Central memory CD8-positive, alpha-beta T cell (primary cell): ENCODE measurements around the gene HAGH.
A peak's percentile ranks its signal among the peaks of the same experiment; 100 is the strongest.
"Not testable (repeated sequence)": the region's sequence is repeated elsewhere in the genome, so short reads cannot be mapped to it uniquely, and the experiment has no call there.

Experiments used
- ATAC-seq: fragments of 150-1000 bp; cut with Tn5 transposase; replicated peaks from 2 replicates; pipeline ENCODE4 v1.10.0; 2022; ENCODE audit warnings: mild to moderate bottlenecking, moderate FRiP score, moderate number of reproducible peaks; ENCODE audit not compliant: poor library complexity, severe bottlenecking; ENCODE audit errors: extremely low read depth
- DNase-seq, 2 donors: peaks; one replicate each; pipeline ENCODE4 v3.0.0; 2021; ENCODE audit warnings: low spot score in 2 of 2
- H3K27ac Mint-ChIP-seq: one replicate; pipeline ENCODE4 v1.8.0; 2022; ENCODE audit warnings: low read depth, mild to moderate bottlenecking, moderate library complexity, mixed read lengths
- H3K27me3 Mint-ChIP-seq: one replicate; pipeline ENCODE4 v1.8.0; 2022; ENCODE audit warnings: mixed read lengths
- H3K36me3 Mint-ChIP-seq: one replicate; pipeline ENCODE4 v1.8.0; 2022; ENCODE audit warnings: mild to moderate bottlenecking, moderate library complexity, mixed read lengths; ENCODE audit not compliant: insufficient read depth
- H3K4me1 Mint-ChIP-seq: one replicate; pipeline ENCODE4 v1.8.0; 2022; ENCODE audit warnings: mixed read lengths
- H3K4me3 Mint-ChIP-seq: one replicate; pipeline ENCODE4 v1.8.0; 2022; ENCODE audit warnings: mild to moderate bottlenecking, moderate library complexity, mixed read lengths
- H3K9me3 Mint-ChIP-seq: one replicate; pipeline ENCODE4 v1.8.0; 2022; ENCODE audit warnings: mixed read lengths

The HAGH gene

DNA sequence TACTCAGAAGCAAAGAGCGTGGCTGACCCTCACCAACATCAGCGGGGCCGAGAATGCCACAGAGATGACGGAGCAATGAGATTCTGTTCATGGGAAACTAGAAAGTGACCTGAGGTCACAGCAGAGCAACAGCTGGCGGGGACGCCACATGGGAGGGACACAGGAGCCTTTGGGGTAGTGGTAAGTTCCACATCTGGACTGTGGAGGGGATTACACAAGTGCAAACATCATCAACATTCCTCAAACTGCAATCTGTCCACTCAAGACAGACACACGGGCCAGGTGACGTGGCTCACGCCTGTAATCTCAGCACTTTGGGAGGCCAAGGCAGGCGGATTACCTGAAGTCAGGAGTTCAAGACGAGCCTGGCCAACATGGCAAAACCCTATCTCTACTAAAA is 11.2 kb downstream of the HAGH start:
- ATAC-seq (no peak), DNase-seq (no peak)
- Mint-ChIP-seq H3K27me3 (no peaks in the 10 kb centered on the region), H3K4me1 (peaks cover 8% of the 10 kb centered on the region), H3K4me3 (no peak overlapping the region), H3K9me3 (no peaks in the 10 kb centered on the region), H3K27ac (no peak overlapping the region), H3K36me3 (peaks cover 40% of the 10 kb centered on the region)

- no peak for DNase-seq
- no peaks in the 10 kb centered on the region for H3K27me3 Mint-ChIP-seq
- peak overlapping the region; percentile 50 for H3K27ac Mint-ChIP-seq
- peaks cover 48% of the 10 kb centered on the region for H3K36me3 Mint-ChIP-seq
- no peak for ATAC-seq
- no peaks in the 10 kb centered on the region for H3K9me3 Mint-ChIP-seq
- peaks cover 8% of the 10 kb centered on the region for H3K4me1 Mint-ChIP-seq
- no peak overlapping the region for H3K4me3 Mint-ChIP-seq
Measured at GRCh38 chr16:1812732-1813163, 13.9 kb downstream of the HAGH start.

- peaks cover 47% of the 10 kb centered on the region for H3K36me3 Mint-ChIP-seq
- no peaks in the 10 kb centered on the region for H3K9me3 Mint-ChIP-seq
- no peaks in the 10 kb centered on the region for H3K27me3 Mint-ChIP-seq
- H3K4me3 Mint-ChIP-seq, result no peak overlapping the region
- peaks cover 8% of the 10 kb centered on the region for H3K4me1 Mint-ChIP-seq
- H3K27ac Mint-ChIP-seq, result no peak overlapping the region
- DNase-seq (no peak), ATAC-seq (no peak)
Measured at GRCh38 chr16:1810536-1810935, 16.1 kb downstream of the HAGH start.

GRCh38 chr16:1810106-1810505 is 16.5 kb downstream of the HAGH start:
- Mint-ChIP-seq H3K27me3 (no peaks in the 10 kb centered on the region), H3K36me3 (peaks cover 46% of the 10 kb centered on the region), H3K4me1 (peaks cover 8% of the 10 kb centered on the region), H3K4me3 (no peak overlapping the region), H3K9me3 (no peaks in the 10 kb centered on the region), H3K27ac (no peak overlapping the region)
- no peak for DNase-seq
- ATAC-seq, result no peak

DNA sequence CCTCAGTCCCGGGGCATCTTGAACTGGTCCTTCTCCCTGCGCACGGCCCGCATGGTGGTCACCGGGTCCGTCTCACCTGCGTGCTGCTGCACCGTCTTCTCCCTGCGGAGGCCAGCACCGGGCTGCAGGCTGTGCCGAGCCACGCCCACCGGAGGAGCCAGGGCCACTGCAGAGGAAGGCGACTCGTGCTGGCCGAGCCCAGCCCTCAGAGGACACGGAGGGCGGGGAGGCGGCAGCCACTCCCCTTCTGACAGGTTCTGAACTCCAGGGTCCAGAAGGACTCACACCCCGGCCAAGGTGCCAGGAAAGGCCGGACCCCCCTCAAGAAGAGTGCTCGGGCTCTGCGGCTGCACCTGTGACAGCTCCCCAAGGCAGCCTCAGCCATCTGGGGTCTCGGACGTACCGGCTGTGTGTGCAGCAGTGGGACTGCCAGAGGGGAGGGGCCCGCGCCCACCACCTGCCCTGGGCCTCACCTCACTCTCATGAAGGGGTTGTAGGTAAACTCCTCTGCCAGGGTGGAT is 17.3 kb downstream of the HAGH start:
- Mint-ChIP-seq H3K27me3 (no peaks in the 10 kb centered on the region), H3K27ac (no peak overlapping the region), H3K4me1 (peaks cover 8% of the 10 kb centered on the region), H3K4me3 (no peak overlapping the region), H3K36me3 (peaks cover 42% of the 10 kb centered on the region), H3K9me3 (no peaks in the 10 kb centered on the region)
- ATAC-seq, result no peak
- DNase-seq, result no peak

- Mint-ChIP-seq H3K9me3 (no peaks in the 10 kb centered on the region), H3K27ac (no peak overlapping the region), H3K4me3 (no peak overlapping the region), H3K4me1 (peaks cover 8% of the 10 kb centered on the region), H3K27me3 (no peaks in the 10 kb centered on the region), H3K36me3 (peaks cover 37% of the 10 kb centered on the region)
- DNase-seq (no peak), ATAC-seq (no peak)
Measured at GRCh38 chr16:1808691-1809090, 17.9 kb downstream of the HAGH start.

DNA sequence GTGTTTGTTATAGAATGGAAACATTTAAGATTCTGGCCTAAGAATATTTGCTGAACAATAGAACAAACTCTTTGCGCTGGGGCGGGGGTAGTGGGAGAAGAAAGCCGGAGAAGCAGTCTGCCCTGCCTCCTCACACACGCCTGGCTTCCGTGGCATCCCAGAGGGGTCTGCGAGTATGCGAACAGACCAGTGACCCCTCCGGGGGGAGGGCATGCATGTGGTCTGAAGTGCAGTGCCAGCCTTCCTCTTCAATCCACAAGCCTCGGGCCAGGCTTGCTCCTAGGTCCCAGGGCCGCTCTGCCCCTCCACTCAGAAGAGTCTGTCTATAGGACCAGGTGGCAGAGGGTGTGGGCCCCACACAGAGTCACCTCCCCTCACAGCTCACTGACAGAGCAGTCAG is 19.0 kb downstream of the HAGH start:
- H3K27me3 Mint-ChIP-seq, result no peaks in the 10 kb centered on the region
- H3K4me1 Mint-ChIP-seq, result no peaks in the 10 kb centered on the region
- no peak for ATAC-seq
- peaks cover 30% of the 10 kb centered on the region for H3K36me3 Mint-ChIP-seq
- no peak for DNase-seq
- no peak overlapping the region for H3K4me3 Mint-ChIP-seq
- H3K27ac Mint-ChIP-seq, result no peak overlapping the region
- H3K9me3 Mint-ChIP-seq, result no peaks in the 10 kb centered on the region

GRCh38 chr16:1800701-1801100 is 25.9 kb downstream of the HAGH start:
- no peaks in the 10 kb centered on the region for H3K27me3 Mint-ChIP-seq
- peaks cover 4% of the 10 kb centered on the region for H3K36me3 Mint-ChIP-seq
- no peaks in the 10 kb centered on the region for H3K9me3 Mint-ChIP-seq
- H3K4me3 Mint-ChIP-seq, result no peak overlapping the region
- ATAC-seq (no peak), DNase-seq (no peak)
- H3K27ac Mint-ChIP-seq, result no peak overlapping the region
- no peaks in the 10 kb centered on the region for H3K4me1 Mint-ChIP-seq

GRCh38 chr16:1799263-1799662 is 27.4 kb downstream of the HAGH start:
- not testable (repeated sequence) for H3K9me3 Mint-ChIP-seq, H3K36me3 Mint-ChIP-seq, ATAC-seq, H3K4me1 Mint-ChIP-seq, H3K4me3 Mint-ChIP-seq, DNase-seq, H3K27me3 Mint-ChIP-seq, H3K27ac Mint-ChIP-seq

GRCh38 chr16:1794908-1795666 is 31.5 kb downstream of the HAGH start:
- Mint-ChIP-seq H3K27me3 (no peaks in the 10 kb centered on the region), H3K36me3 (no peaks in the 10 kb centered on the region), H3K27ac (no peak overlapping the region), H3K4me1 (no peaks in the 10 kb centered on the region), H3K9me3 (no peaks in the 10 kb centered on the region), H3K4me3 (no peak overlapping the region)
- ATAC-seq (no peak), DNase-seq (no peak)

DNA sequence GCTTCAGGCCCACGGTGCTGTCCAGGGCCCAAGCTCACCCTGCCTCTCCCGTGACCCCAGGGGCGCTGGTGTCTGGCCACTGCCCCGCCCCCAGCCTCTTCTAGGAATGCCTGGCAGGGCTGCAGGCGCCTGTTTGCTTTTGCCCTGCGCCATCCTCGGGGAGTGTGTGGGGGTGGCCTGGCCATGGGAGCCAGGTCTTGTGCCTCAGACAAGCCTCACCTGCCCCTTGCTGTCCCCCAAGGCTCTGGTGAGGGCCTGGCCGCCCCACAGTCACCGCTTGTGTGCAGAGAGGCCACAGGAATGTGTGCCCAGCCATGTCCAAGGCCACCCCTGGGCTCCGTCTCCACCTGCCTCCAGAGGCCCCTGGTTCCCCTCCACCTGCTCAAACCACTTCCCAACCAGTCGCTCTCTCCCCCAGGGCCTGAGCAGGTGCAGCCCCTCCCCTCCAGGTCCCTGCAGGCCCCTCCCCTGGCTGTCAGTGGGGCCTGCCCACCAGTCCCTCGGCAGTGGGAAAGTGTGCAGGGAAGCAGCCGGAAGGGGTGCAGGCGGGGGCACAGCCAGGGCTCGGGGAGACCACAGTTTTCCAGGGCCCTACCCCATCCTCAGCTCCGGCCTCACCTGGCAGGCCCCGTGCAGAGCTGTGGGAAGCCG is 32.3 kb downstream of the HAGH start:
- H3K9me3 Mint-ChIP-seq, result no peaks in the 10 kb centered on the region
- ATAC-seq, result no peak
- H3K36me3 Mint-ChIP-seq, result no peaks in the 10 kb centered on the region
- H3K27me3 Mint-ChIP-seq, result no peaks in the 10 kb centered on the region
- H3K4me3 Mint-ChIP-seq, result no peak overlapping the region
- H3K27ac Mint-ChIP-seq, result no peak overlapping the region
- no peak for DNase-seq
- no peaks in the 10 kb centered on the region for H3K4me1 Mint-ChIP-seq

GRCh38 chr16:1793578-1794220 is 32.9 kb downstream of the HAGH start, which contains the start of gene IGFALS:
Gene IGFALS (minus strand): TSS chr16:1793705. CDS start chr16:1793652, 53 bp downstream.
- DNase-seq (no peak), ATAC-seq (no peak)
- peaks cover 4% of the 10 kb centered on the region for H3K4me1 Mint-ChIP-seq
- no peaks in the 10 kb centered on the region for H3K27me3 Mint-ChIP-seq
- no peak within 1 kb of the TSS for H3K4me3 Mint-ChIP-seq
- no peak within 1 kb of the TSS for H3K27ac Mint-ChIP-seq
- no peaks in the 10 kb centered on the region for H3K9me3 Mint-ChIP-seq
- peaks cover under 1% of the 10 kb centered on the region for H3K36me3 Mint-ChIP-seq
